Myometrial cell (primary cell): Measurements from ENCODE around the gene GPR55. TPM values are rescaled to one million over a fixed set of nuclear protein-coding genes. Genes with fewer than 3 reads are reported as not detected.

Experiments
- total RNA-seq: library from RNA; depleted of rRNA; stranded (reverse); fragments of >200 nt; gene quantifications from 2 replicates; pipeline ENCODE4 v1.2.3, GENCODE V29; 2015

GPR55 gene
- not detected in 2 replicates for total RNA-seq

GRCh38 chr2:230924470-230925341, at the start of gene GPR55:
TSS of gene GPR55 (minus strand) at chr2:230925242. CDS start at chr2:230910962, 14,280 bp downstream.

GRCh38 chr2:230864605-230865306, 60.3 kb downstream of the GPR55 start, which contains the start of gene ITM2C:
TSS of gene ITM2C (plus strand) at chr2:230864942. CDS start at chr2:230865026, 84 bp downstream.

Other genes starting within 250 kb of the GPR55 start
- 47.9 and 53.0 TPM in 2 replicates for gene CAB39, start 212.4 kb downstream of the GPR55 start, total RNA-seq
- gene ITM2C, start 60.3 kb downstream of the GPR55 start, total RNA-seq: 72.5 and 84.8 TPM in 2 replicates
- gene SPATA3, start 70.9 kb upstream of the GPR55 start, total RNA-seq: not detected in 2 replicates
- gene C2orf72, start 112.3 kb upstream of the GPR55 start, total RNA-seq: not detected in 2 replicates
- 109 and 137 TPM in 2 replicates for gene PSMD1, start 131.6 kb upstream of the GPR55 start, total RNA-seq
- gene HTR2B, start 199.8 kb upstream of the GPR55 start, total RNA-seq: 5.5 and 6.4 TPM in 2 replicates